Trophoblast cell (in vitro differentiated cells and primary cell): ENCODE measurements around the gene TSPAN1.
A peak's percentile ranks its signal among the peaks of the same experiment; 100 is the strongest.

ENCODE experiments used
- DNase-seq, 2 donors: peaks; one replicate each; pipeline ENCODE4 v3.0.0-alpha.2; 2016
- H2AFZ ChIP-seq: 2 replicates; pipeline ENCODE4 v1.6.1; 2013; ENCODE audit warnings: low read length, moderate library complexity, mild to moderate bottlenecking; ENCODE audit not compliant: insufficient read depth, poor library complexity
- H2AK5ac ChIP-seq: 2 replicates; pipeline ENCODE4 v1.6.1; 2013; ENCODE audit warnings: mild to moderate bottlenecking, low read length
- H2BK120ac ChIP-seq: 2 replicates; pipeline ENCODE4 v1.6.1; 2013; ENCODE audit warnings: low read length, mild to moderate bottlenecking, moderate library complexity; ENCODE audit not compliant: insufficient read depth, poor library complexity
- H2BK12ac ChIP-seq: 2 replicates; pipeline ENCODE4 v1.6.1; 2013; ENCODE audit warnings: mild to moderate bottlenecking, low read length, moderate library complexity
- H2BK5ac ChIP-seq: 2 replicates; pipeline ENCODE4 v1.6.1; 2013; ENCODE audit warnings: low read length, low read depth, moderate library complexity, mild to moderate bottlenecking; ENCODE audit not compliant: poor library complexity
- H3K14ac ChIP-seq: 2 replicates; pipeline ENCODE4 v1.6.1; 2013; ENCODE audit warnings: mild to moderate bottlenecking, low read length
- H3K18ac ChIP-seq: 2 replicates; pipeline ENCODE4 v1.6.1; 2013; ENCODE audit warnings: mild to moderate bottlenecking, low read length
- H3K23ac ChIP-seq: 2 replicates; pipeline ENCODE4 v1.6.1; 2013; ENCODE audit warnings: low read length
- H3K27ac ChIP-seq: 2 replicates; pipeline ENCODE4 v1.5.1; 2013; ENCODE audit warnings: low read depth, mild to moderate bottlenecking, inconsistent platforms, low read length, moderate library complexity
- H3K27me3 ChIP-seq: 2 replicates; pipeline ENCODE4 v1.6.1; 2013; ENCODE audit warnings: inconsistent platforms, mild to moderate bottlenecking, low read length, moderate library complexity; ENCODE audit not compliant: insufficient read depth
- H3K36me3 ChIP-seq, 2 experiments: 1 replicate in 1 of 2; 2 replicates in 1 of 2; pipeline ENCODE4 v1.6.1; 2013; ENCODE audit warnings: low read length in 2 of 2, mild to moderate bottlenecking in 2 of 2, moderate library complexity in 1 of 2; ENCODE audit not compliant: insufficient read depth in 2 of 2, control insufficient read depth in 1 of 2
- H3K4ac ChIP-seq: 2 replicates; pipeline ENCODE4 v1.6.1; 2013; ENCODE audit warnings: low read depth, mild to moderate bottlenecking, low read length, moderate library complexity
- H3K4me1 ChIP-seq, 2 experiments: 1 replicate in 1 of 2; 2 replicates in 1 of 2; pipeline ENCODE4 v1.6.1; 2013; ENCODE audit warnings: low read length in 2 of 2, mild to moderate bottlenecking in 2 of 2, moderate library complexity in 1 of 2; ENCODE audit not compliant: insufficient read depth in 2 of 2, control insufficient read depth in 1 of 2
- H3K4me2 ChIP-seq: 2 replicates; pipeline ENCODE4 v1.6.1; 2013; ENCODE audit warnings: inconsistent platforms, mild to moderate bottlenecking, low read length, moderate library complexity
- H3K4me3 ChIP-seq: 2 replicates; pipeline ENCODE4 v1.5.1; 2013; ENCODE audit warnings: mild to moderate bottlenecking, low read depth, low read length, inconsistent platforms
- H3K79me1 ChIP-seq: one replicate; pipeline ENCODE4 v1.6.1; 2013; ENCODE audit warnings: low read length
- H3K79me2 ChIP-seq: 2 replicates; pipeline ENCODE4 v1.6.1; 2013; ENCODE audit warnings: low read length, mild to moderate bottlenecking; ENCODE audit not compliant: control insufficient read depth, insufficient read depth, poor library complexity
- H3K9ac ChIP-seq: 2 replicates; pipeline ENCODE4 v1.6.1; 2013; ENCODE audit warnings: mild to moderate bottlenecking, low read length
- H3K9me3 ChIP-seq: 2 replicates; pipeline ENCODE4 v1.6.1; 2013; ENCODE audit warnings: low read depth, mild to moderate bottlenecking, control low read depth, inconsistent platforms, low read length; ENCODE audit not compliant: insufficient read depth
- H4K12ac ChIP-seq: 2 replicates; pipeline ENCODE4 v1.6.1; 2013; ENCODE audit warnings: low read depth, mild to moderate bottlenecking, low read length, moderate library complexity
- H4K8ac ChIP-seq: 2 replicates; pipeline ENCODE4 v1.6.1; 2013; ENCODE audit warnings: low read depth, mild to moderate bottlenecking, low read length, moderate library complexity
- H4K91ac ChIP-seq: one replicate; pipeline ENCODE4 v1.6.1; 2013; ENCODE audit warnings: low read depth, mild to moderate bottlenecking, low read length, moderate library complexity
- WGBS: extraction: QIAGEN DNeasy Blood & Tissue Kit; methylation state at CpG from one replicate; pipeline ENCODE4 v1.1.7; 2013; ENCODE audit warnings: missing lambda C conversion rate; ENCODE audit not compliant: insufficient read length, insufficient coverage; ENCODE audit errors: extremely low coverage; 5-methylcytosine and 5-hydroxymethylcytosine counted together

Gene TSPAN1

GRCh38 chr1:46153732-46154131 lies 21.2 kb upstream of the TSPAN1 start:
- Histone ChIP-seq H3K9ac (no peak overlapping the region), H3K4me3 (no peak overlapping the region), H3K18ac (no peak overlapping the region), H4K12ac (no peak overlapping the region), H2AFZ (no peak overlapping the region), H3K79me1 (no peaks in the 10 kb centered on the region), H3K27ac (no peak overlapping the region), H3K79me2 (no peaks in the 10 kb centered on the region), H3K36me3 (no peaks in the 10 kb centered on the region), H3K27me3 (no peaks in the 10 kb centered on the region), H3K14ac (no peak overlapping the region), H3K23ac (no peak overlapping the region), H2AK5ac (no peak overlapping the region), H4K8ac (no peak overlapping the region), H2BK120ac (no peak overlapping the region), H4K91ac (no peak overlapping the region), H2BK5ac (no peak overlapping the region), H3K4me2 (no peak overlapping the region), H3K9me3 (no peaks in the 10 kb centered on the region), H3K4me1 (no peaks in the 10 kb centered on the region), H2BK12ac (no peak overlapping the region), H3K4ac (no peak overlapping the region)
- peak in 1 of 2 donors; percentile 3 for DNase-seq
- WGBS, result no CpG with 5 or more reads among the region's 1 CpG

GRCh38 chr1:46157916-46158311 lies 17.0 kb upstream of the TSPAN1 start:
- no peak overlapping the region for H3K4me2 ChIP-seq
- H3K23ac ChIP-seq, result no peak overlapping the region
- no peak overlapping the region for H4K12ac ChIP-seq
- no peak overlapping the region for H3K4me3 ChIP-seq
- H3K27ac ChIP-seq, result no peak overlapping the region
- H3K79me1 ChIP-seq, result no peaks in the 10 kb centered on the region
- no peak overlapping the region for H3K9ac ChIP-seq
- DNase-seq, result no peak
- H3K4me1 ChIP-seq, result no peaks in the 10 kb centered on the region
- no peak overlapping the region for H2AK5ac ChIP-seq
- no peak overlapping the region for H3K18ac ChIP-seq
- H3K36me3 ChIP-seq, result no peaks in the 10 kb centered on the region
- no peaks in the 10 kb centered on the region for H3K79me2 ChIP-seq
- no peak overlapping the region for H2BK120ac ChIP-seq
- no peak overlapping the region for H2BK12ac ChIP-seq
- no peak overlapping the region for H4K91ac ChIP-seq
- no peak overlapping the region for H3K14ac ChIP-seq
- H3K4ac ChIP-seq, result no peak overlapping the region
- no peak overlapping the region for H2BK5ac ChIP-seq
- H4K8ac ChIP-seq, result no peak overlapping the region
- no peaks in the 10 kb centered on the region for H3K9me3 ChIP-seq
- no peaks in the 10 kb centered on the region for H3K27me3 ChIP-seq
- WGBS, result no CpG with 5 or more reads among the region's 1 CpG
- no peak overlapping the region for H2AFZ ChIP-seq

GRCh38 chr1:46158312-46159281 lies 16.3 kb upstream of the TSPAN1 start:
- Histone ChIP-seq H3K4me1 (no peaks in the 10 kb centered on the region), H3K27ac (no peak overlapping the region), H3K79me1 (no peaks in the 10 kb centered on the region), H3K4ac (no peak overlapping the region), H3K9me3 (no peaks in the 10 kb centered on the region), H3K36me3 (no peaks in the 10 kb centered on the region), H3K18ac (no peak overlapping the region), H2AK5ac (no peak overlapping the region), H3K4me2 (no peak overlapping the region), H3K14ac (no peak overlapping the region), H3K23ac (no peak overlapping the region), H2BK12ac (no peak overlapping the region), H4K91ac (no peak overlapping the region), H3K9ac (no peak overlapping the region), H3K79me2 (no peaks in the 10 kb centered on the region), H4K12ac (no peak overlapping the region), H4K8ac (no peak overlapping the region), H3K27me3 (no peaks in the 10 kb centered on the region), H3K4me3 (no peak overlapping the region), H2BK120ac (no peak overlapping the region), H2AFZ (no peak overlapping the region), H2BK5ac (no peak overlapping the region)
- WGBS, result no CpG with 5 or more reads among the region's 13 CpGs
- no peak for DNase-seq

- Histone ChIP-seq H3K23ac (no peak overlapping the region), H3K14ac (no peak overlapping the region), H3K4ac (no peak overlapping the region), H3K9ac (no peak overlapping the region), H2AK5ac (no peak overlapping the region), H3K79me2 (no peaks in the 10 kb centered on the region), H4K12ac (no peak overlapping the region), H3K36me3 (no peaks in the 10 kb centered on the region), H3K9me3 (no peaks in the 10 kb centered on the region), H3K27ac (no peak overlapping the region), H3K27me3 (no peaks in the 10 kb centered on the region), H3K79me1 (no peaks in the 10 kb centered on the region), H2BK12ac (no peak overlapping the region), H3K4me3 (no peak overlapping the region), H2BK5ac (no peak overlapping the region), H4K8ac (no peak overlapping the region), H3K4me1 (no peaks in the 10 kb centered on the region), H4K91ac (no peak overlapping the region), H2AFZ (no peak overlapping the region), H3K18ac (no peak overlapping the region), H3K4me2 (no peak overlapping the region), H2BK120ac (no peak overlapping the region)
- WGBS, result no CpG with 5 or more reads among the region's 3 CpGs
- no peak for DNase-seq
Measured at GRCh38 chr1:46159516-46159915, 15.4 kb upstream of the TSPAN1 start.
